Measurements from ENCODE around the gene CAMTA1. TPM values are rescaled to one million over a fixed set of nuclear protein-coding genes. Genes with fewer than 3 reads are reported as not detected.

Gene CAMTA1
- total and polyA plus RNA-seq, 3 experiments from 2014 or later = 60.2 to 79.0 (median 61.7) TPM

- Histone ChIP-seq H3K4me1 (ENCODE audit: insufficient read depth, low read length) (no peaks in the 10 kb centered on the region), H3K9me3 (ENCODE audit: low read length) (no peaks in the 10 kb centered on the region), H3K27me3 (ENCODE audit: insufficient read depth, low read length, poor library complexity, severe bottlenecking) (no peaks in the 10 kb centered on the region), H3K36me3 (ENCODE audit: insufficient read depth, low read length) (no peaks in the 10 kb centered on the region), H3K4me3 (ENCODE audit: low read length) (no peak overlapping the region), H3K27ac (ENCODE audit: low read depth, low read length) (no peak overlapping the region)
- Mint-ChIP-seq H3K27me3 (peaks cover 6 to 29% of the 10 kb centered on the region in 2 donors), H3K4me1 (no peaks in the 10 kb centered on the region), H3K36me3 (no peaks in the 10 kb centered on the region), H3K27ac (no peak overlapping the region), H3K9me3 (no peaks in the 10 kb centered on the region), H3K4me3 (no peak overlapping the region)
- DNase-seq = no peak
- ChIA-PET POLR2A (no interaction called here), CTCF (no interaction called here)
These were observed 773.9 kb downstream of the CAMTA1 start for GRCh38 chr1:7558921-7559869.

DNA sequence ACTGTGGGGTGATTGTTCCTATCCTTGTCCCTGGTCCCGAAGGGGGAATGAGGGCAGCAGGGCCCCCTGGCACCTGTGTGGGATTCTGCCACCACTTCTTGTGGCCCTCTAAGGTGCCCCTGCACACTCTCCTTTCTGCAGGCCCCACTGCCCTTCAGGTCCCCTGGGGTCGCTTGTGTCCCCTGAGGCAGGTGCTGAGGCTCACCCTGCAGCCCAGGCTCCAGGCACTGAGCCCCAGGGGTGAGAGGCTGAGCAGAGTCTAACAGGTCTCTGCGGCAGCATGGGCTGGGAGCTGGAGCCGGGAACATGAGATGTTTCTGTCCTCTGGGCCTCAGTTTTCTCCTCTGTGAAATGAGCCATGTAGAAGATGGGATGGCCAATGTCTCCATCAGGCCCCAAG, 774.9 kb downstream of the CAMTA1 start:
- no peaks in the 10 kb centered on the region for H3K9me3 Mint-ChIP-seq
- Histone ChIP-seq H3K4me1 (ENCODE audit: insufficient read depth, low read length) (no peaks in the 10 kb centered on the region), H3K27me3 (ENCODE audit: insufficient read depth, low read length, poor library complexity, severe bottlenecking) (no peaks in the 10 kb centered on the region), H3K4me3 (ENCODE audit: low read length) (no peak overlapping the region), H3K36me3 (ENCODE audit: insufficient read depth, low read length) (no peaks in the 10 kb centered on the region), H3K9me3 (ENCODE audit: low read length) (no peaks in the 10 kb centered on the region), H3K27ac (ENCODE audit: low read depth, low read length) (no peak overlapping the region)
- H3K27ac Mint-ChIP-seq = no peak overlapping the region
- no peak for DNase-seq
- ChIA-PET POLR2A (no interaction called here), CTCF (no interaction called here)
- H3K27me3 Mint-ChIP-seq = peaks cover 6 to 34% of the 10 kb centered on the region in 2 donors
- H3K36me3 Mint-ChIP-seq = no peaks in the 10 kb centered on the region
- H3K4me3 Mint-ChIP-seq = no peak overlapping the region
- no peaks in the 10 kb centered on the region for H3K4me1 Mint-ChIP-seq

GRCh38 chr1:7560601-7561181, 775.4 kb downstream of the CAMTA1 start:
- ChIA-PET POLR2A (no interaction called here), CTCF (no interaction called here)
- H3K4me1 ChIP-seq (ENCODE audit: insufficient read depth, low read length) = no peaks in the 10 kb centered on the region
- no peak overlapping the region for H3K27ac ChIP-seq (ENCODE audit: low read depth, low read length)
- no peaks in the 10 kb centered on the region for H3K27me3 ChIP-seq (ENCODE audit: insufficient read depth, low read length, poor library complexity, severe bottlenecking)
- H3K36me3 ChIP-seq (ENCODE audit: insufficient read depth, low read length) = no peaks in the 10 kb centered on the region
- Mint-ChIP-seq H3K36me3 (no peaks in the 10 kb centered on the region), H3K27me3 (peaks cover 6 to 31% of the 10 kb centered on the region in 2 donors), H3K4me3 (no peak overlapping the region), H3K4me1 (no peaks in the 10 kb centered on the region), H3K9me3 (no peaks in the 10 kb centered on the region), H3K27ac (no peak overlapping the region)
- DNase-seq = no peak
- H3K4me3 ChIP-seq (ENCODE audit: low read length) = no peak overlapping the region
- H3K9me3 ChIP-seq (ENCODE audit: low read length) = no peaks in the 10 kb centered on the region

GRCh38 chr1:7561331-7561921, 776.2 kb downstream of the CAMTA1 start:
- Histone ChIP-seq H3K4me3 (ENCODE audit: low read length) (no peak overlapping the region), H3K4me1 (ENCODE audit: insufficient read depth, low read length) (no peaks in the 10 kb centered on the region), H3K9me3 (ENCODE audit: low read length) (no peaks in the 10 kb centered on the region), H3K27ac (ENCODE audit: low read depth, low read length) (no peak overlapping the region), H3K36me3 (ENCODE audit: insufficient read depth, low read length) (no peaks in the 10 kb centered on the region), H3K27me3 (ENCODE audit: insufficient read depth, low read length, poor library complexity, severe bottlenecking) (no peaks in the 10 kb centered on the region)
- DNase-seq = no peak
- peaks cover 2 to 27% of the 10 kb centered on the region in 2 donors for H3K27me3 Mint-ChIP-seq
- ChIA-PET POLR2A (no interaction called here), CTCF (no interaction called here)
- H3K9me3 Mint-ChIP-seq = no peaks in the 10 kb centered on the region
- H3K4me3 Mint-ChIP-seq = no peak overlapping the region
- no peaks in the 10 kb centered on the region for H3K4me1 Mint-ChIP-seq
- no peaks in the 10 kb centered on the region for H3K36me3 Mint-ChIP-seq
- no peak overlapping the region for H3K27ac Mint-ChIP-seq

- no peak for DNase-seq
- Histone ChIP-seq H3K27ac (ENCODE audit: low read depth, low read length) (no peak overlapping the region), H3K9me3 (ENCODE audit: low read length) (no peaks in the 10 kb centered on the region), H3K4me3 (ENCODE audit: low read length) (no peak overlapping the region), H3K27me3 (ENCODE audit: insufficient read depth, low read length, poor library complexity, severe bottlenecking) (no peaks in the 10 kb centered on the region), H3K4me1 (ENCODE audit: insufficient read depth, low read length) (no peaks in the 10 kb centered on the region), H3K36me3 (ENCODE audit: insufficient read depth, low read length) (no peaks in the 10 kb centered on the region)
- no peak overlapping the region for H3K4me3 Mint-ChIP-seq
- POLR2A ChIA-PET = no interaction called here
- CTCF ChIA-PET = no interaction called here
- H3K27ac Mint-ChIP-seq = no peak overlapping the region
- peaks cover 2 to 24% of the 10 kb centered on the region in 2 donors for H3K27me3 Mint-ChIP-seq
- no peaks in the 10 kb centered on the region for H3K4me1 Mint-ChIP-seq
- H3K36me3 Mint-ChIP-seq = no peaks in the 10 kb centered on the region
- H3K9me3 Mint-ChIP-seq = no peaks in the 10 kb centered on the region
These were observed 776.9 kb downstream of the CAMTA1 start for GRCh38 chr1:7561936-7562728.

GRCh38 chr1:7562729-7563605, 777.7 kb downstream of the CAMTA1 start:
- H3K4me1 Mint-ChIP-seq = no peaks in the 10 kb centered on the region
- CTCF ChIA-PET = no interaction called here
- H3K4me1 ChIP-seq (ENCODE audit: insufficient read depth, low read length) = no peaks in the 10 kb centered on the region
- POLR2A ChIA-PET = no interaction called here
- no peaks in the 10 kb centered on the region for H3K36me3 Mint-ChIP-seq
- no peak overlapping the region for H3K27ac ChIP-seq (ENCODE audit: low read depth, low read length)
- H3K27ac Mint-ChIP-seq = peak overlapping the region in 1 of 8 donors; percentile 43
- H3K9me3 Mint-ChIP-seq = no peaks in the 10 kb centered on the region
- H3K27me3 Mint-ChIP-seq = peaks cover 2 to 20% of the 10 kb centered on the region in 2 donors
- no peaks in the 10 kb centered on the region for H3K27me3 ChIP-seq (ENCODE audit: insufficient read depth, low read length, poor library complexity, severe bottlenecking)
- no peak overlapping the region for H3K4me3 ChIP-seq (ENCODE audit: low read length)
- H3K36me3 ChIP-seq (ENCODE audit: insufficient read depth, low read length) = no peaks in the 10 kb centered on the region
- no peak for DNase-seq
- H3K4me3 Mint-ChIP-seq = no peak overlapping the region
- no peaks in the 10 kb centered on the region for H3K9me3 ChIP-seq (ENCODE audit: low read length)

GRCh38 chr1:7564137-7564536, 778.9 kb downstream of the CAMTA1 start:
- no peak overlapping the region for H3K27ac ChIP-seq (ENCODE audit: low read depth, low read length)
- ChIA-PET POLR2A (no interaction called here), CTCF (no interaction called here)
- Mint-ChIP-seq H3K27me3 (peaks cover 2 to 20% of the 10 kb centered on the region in 2 donors), H3K9me3 (no peaks in the 10 kb centered on the region), H3K36me3 (no peaks in the 10 kb centered on the region), H3K4me1 (no peaks in the 10 kb centered on the region), H3K27ac (no peak overlapping the region), H3K4me3 (no peak overlapping the region)
- no peaks in the 10 kb centered on the region for H3K36me3 ChIP-seq (ENCODE audit: insufficient read depth, low read length)
- no peak overlapping the region for H3K4me3 ChIP-seq (ENCODE audit: low read length)
- DNase-seq = no peak
- no peaks in the 10 kb centered on the region for H3K9me3 ChIP-seq (ENCODE audit: low read length)
- no peaks in the 10 kb centered on the region for H3K27me3 ChIP-seq (ENCODE audit: insufficient read depth, low read length, poor library complexity, severe bottlenecking)
- no peaks in the 10 kb centered on the region for H3K4me1 ChIP-seq (ENCODE audit: insufficient read depth, low read length)

All from CD8-positive, alpha-beta memory T cell (primary cell).